Activated CD4-positive, alpha-beta memory T cell treated with anti-CD3 and anti-CD28 coated beads, Interleukin-2, amount 10 ng/mL, durations not matched to agents 7 days and 5 days (primary cell): ENCODE results near the gene PPM1G. TPM values are rescaled to one million over a fixed set of nuclear protein-coding genes. Genes with fewer than 3 reads are reported as not detected.

Source experiments
- CTCF ChIA-PET: fragments of 350-600 bp; sonication (Branson Sonifier 250); formaldehyde crosslinking; loops from one replicate; lab custom pipeline; 2021; ENCODE audit warnings: antibody characterized with exemption, inconsistent platforms; lab: Charles Lee
- POLR2A ChIA-PET: fragments of 350-600 bp; sonication (Branson Sonifier 250); formaldehyde crosslinking; loops from one replicate; lab custom pipeline; 2021; ENCODE audit warnings: antibody characterized with exemption; lab: Charles Lee
- DNase-seq: peaks from one replicate; pipeline ENCODE4 v3.0.0-alpha.2; 2020
- H3K27ac Mint-ChIP-seq: one replicate; pipeline ENCODE4 v1.8.0; 2021; ENCODE audit warnings: mild to moderate bottlenecking, mixed read lengths
- H3K27me3 Mint-ChIP-seq: one replicate; pipeline ENCODE4 v1.8.0; 2021; ENCODE audit warnings: mixed read lengths
- H3K36me3 Mint-ChIP-seq: one replicate; pipeline ENCODE4 v1.8.0; 2021; ENCODE audit warnings: low read depth, mixed read lengths
- H3K4me1 Mint-ChIP-seq: one replicate; pipeline ENCODE4 v1.8.0; 2021; ENCODE audit warnings: mixed read lengths
- H3K4me3 Mint-ChIP-seq: one replicate; pipeline ENCODE4 v1.8.0; 2021; ENCODE audit warnings: mild to moderate bottlenecking, mixed read lengths
- H3K9me3 Mint-ChIP-seq: one replicate; pipeline ENCODE4 v1.8.0; 2021; ENCODE audit warnings: mixed read lengths
- total RNA-seq, 2 experiments: library from RNA; stranded (reverse); gene quantifications; one replicate each; pipeline ENCODE4 v1.2.3, GENCODE V29; 2021

The PPM1G gene
- total RNA-seq, 2 experiments from 2014 or later, result 119 to 122 TPM

GRCh38 chr2:27378809-27379290 is 30.5 kb downstream of the PPM1G start:
- ChIA-PET CTCF (interaction anchor here (1.1 to 3.4 kb wide), 5 partner anchors 13 to 305 kb away, joined by 3 to 14 read pairs (median 5); partner anchors contain the start of gene GTF3C2), POLR2A (interaction anchor here (0.7 to 5.1 kb wide), 12 partner anchors 9 to 403 kb away, joined by 3 to 96 read pairs (median 11); partner anchors contain the start of genes CCDC121, EIF2B4, GPN1 and GTF3C2)
- Mint-ChIP-seq H3K4me3 (peak overlapping the region; percentile 87), H3K9me3 (no peaks in the 10 kb centered on the region), H3K4me1 (peaks cover 37% of the 10 kb centered on the region), H3K36me3 (peaks cover 82% of the 10 kb centered on the region), H3K27me3 (no peaks in the 10 kb centered on the region), H3K27ac (peak overlapping the region; percentile 92)
- DNase-seq, result no peak

GRCh38 chr2:27378096-27378808 is 31.1 kb downstream of the PPM1G start:
- Mint-ChIP-seq H3K27me3 (no peaks in the 10 kb centered on the region), H3K4me1 (peaks cover 40% of the 10 kb centered on the region), H3K36me3 (peaks cover 82% of the 10 kb centered on the region), H3K4me3 (no peak overlapping the region), H3K9me3 (no peaks in the 10 kb centered on the region), H3K27ac (no peak overlapping the region)
- DNase-seq, result no peak
- ChIA-PET CTCF (interaction anchor here (1.2 kb wide), 1 partner anchor 26 kb away, joined by 4 read pairs; no protein-coding TSS in a partner anchor), POLR2A (interaction anchor here (2.9 to 5.1 kb wide), 4 partner anchors 8 to 56 kb away, joined by 17 to 96 read pairs (median 20); partner anchors contain the start of genes EIF2B4, MPV17, PPM1G and SNX17)

- Mint-ChIP-seq H3K9me3 (no peaks in the 10 kb centered on the region), H3K27ac (peak overlapping the region; percentile 18), H3K36me3 (peaks cover 86% of the 10 kb centered on the region), H3K27me3 (no peaks in the 10 kb centered on the region), H3K4me3 (no peak overlapping the region), H3K4me1 (peaks cover 46% of the 10 kb centered on the region)
- CTCF ChIA-PET, result no interaction called here
- DNase-seq, result no peak
- POLR2A ChIA-PET, result interaction anchor here (3.9 to 5.1 kb wide), 2 partner anchors 7 to 55 kb away, joined by 17 to 96 read pairs; partner anchors contain the start of genes EIF2B4, MPV17 and SNX17
Measured at GRCh38 chr2:27377618-27378095, 31.7 kb downstream of the PPM1G start.

GRCh38 chr2:27376866-27377617 is 32.3 kb downstream of the PPM1G start:
- ChIA-PET POLR2A (interaction anchor here (3.9 kb wide), 1 partner anchor 55 kb away, joined by 17 read pairs; the partner anchor contains the start of gene MPV17), CTCF (interaction anchor here (0.9 kb wide), 1 partner anchor 54 kb away, joined by 3 read pairs; the partner anchor contains the start of gene MPV17)
- no peak overlapping the region for H3K4me3 Mint-ChIP-seq
- peaks cover 87% of the 10 kb centered on the region for H3K36me3 Mint-ChIP-seq
- peaks cover 52% of the 10 kb centered on the region for H3K4me1 Mint-ChIP-seq
- H3K27ac Mint-ChIP-seq, result no peak overlapping the region
- no peak for DNase-seq
- no peaks in the 10 kb centered on the region for H3K9me3 Mint-ChIP-seq
- no peaks in the 10 kb centered on the region for H3K27me3 Mint-ChIP-seq

- POLR2A ChIA-PET, result no interaction called here
- no peak for DNase-seq
- H3K4me1 Mint-ChIP-seq, result peaks cover 54% of the 10 kb centered on the region
- H3K9me3 Mint-ChIP-seq, result no peaks in the 10 kb centered on the region
- H3K4me3 Mint-ChIP-seq, result no peak overlapping the region
- no peak overlapping the region for H3K27ac Mint-ChIP-seq
- H3K27me3 Mint-ChIP-seq, result no peaks in the 10 kb centered on the region
- CTCF ChIA-PET, result interaction anchor here (0.9 kb wide), 1 partner anchor 54 kb away, joined by 3 read pairs; the partner anchor contains the start of gene MPV17
- H3K36me3 Mint-ChIP-seq, result peaks cover 86% of the 10 kb centered on the region
Measured at GRCh38 chr2:27376151-27376865, 33.1 kb downstream of the PPM1G start.

- DNase-seq, result no peak
- Mint-ChIP-seq H3K4me3 (no peak overlapping the region), H3K27ac (no peak overlapping the region), H3K9me3 (no peaks in the 10 kb centered on the region), H3K27me3 (no peaks in the 10 kb centered on the region), H3K4me1 (peaks cover 47% of the 10 kb centered on the region), H3K36me3 (peaks cover 83% of the 10 kb centered on the region)
- ChIA-PET CTCF (no interaction called here), POLR2A (no interaction called here)
Measured at GRCh38 chr2:27375513-27376099, 33.8 kb downstream of the PPM1G start.

GRCh38 chr2:27373567-27373966 is 35.8 kb downstream of the PPM1G start:
- peaks cover 42% of the 10 kb centered on the region for H3K4me1 Mint-ChIP-seq
- H3K4me3 Mint-ChIP-seq, result peak overlapping the region; percentile 8
- H3K9me3 Mint-ChIP-seq, result no peaks in the 10 kb centered on the region
- H3K27me3 Mint-ChIP-seq, result no peaks in the 10 kb centered on the region
- H3K27ac Mint-ChIP-seq, result no peak overlapping the region
- ChIA-PET POLR2A (interaction anchor here (1.0 to 1.5 kb wide), 2 partner anchors 16 to 56 kb away, joined by 4 to 6 read pairs; partner anchors contain the start of gene GTF3C2), CTCF (interaction anchor here (0.8 kb wide), 1 partner anchor 108 kb away, joined by 3 read pairs; no protein-coding TSS in a partner anchor)
- no peak for DNase-seq
- peaks cover 76% of the 10 kb centered on the region for H3K36me3 Mint-ChIP-seq

GRCh38 chr2:27372937-27373336 is 36.5 kb downstream of the PPM1G start:
- Mint-ChIP-seq H3K27ac (peak overlapping the region; percentile 92), H3K27me3 (no peaks in the 10 kb centered on the region), H3K36me3 (peaks cover 75% of the 10 kb centered on the region), H3K4me1 (peaks cover 45% of the 10 kb centered on the region), H3K9me3 (no peaks in the 10 kb centered on the region), H3K4me3 (peak overlapping the region; percentile 48)
- ChIA-PET POLR2A (interaction anchor here (0.6 to 5.4 kb wide), 7 partner anchors 7 to 255 kb away, joined by 3 to 96 read pairs (median 16); partner anchors contain the start of genes CCDC121, GPN1, GTF3C2 and MPV17), CTCF (interaction anchor here (2.1 to 2.8 kb wide), 2 partner anchors 10 to 310 kb away, joined by 6 to 14 read pairs; no protein-coding TSS in a partner anchor)
- no peak for DNase-seq

GRCh38 chr2:27370816-27371620 is 38.4 kb downstream of the PPM1G start:
- no peaks in the 10 kb centered on the region for H3K27me3 Mint-ChIP-seq
- peak; percentile 42 for DNase-seq
- H3K27ac Mint-ChIP-seq, result peak overlapping the region; percentile 92
- no peaks in the 10 kb centered on the region for H3K9me3 Mint-ChIP-seq
- ChIA-PET POLR2A (interaction anchor here (0.6 to 5.4 kb wide), 15 partner anchors 8 to 585 kb away, joined by 3 to 96 read pairs (median 8); partner anchors contain the start of genes AGBL5, CCDC121, CENPA and GPN1), CTCF (interaction anchor here (0.7 to 2.8 kb wide), 8 partner anchors 8 to 312 kb away, joined by 3 to 14 read pairs (median 5); partner anchors contain the start of genes CCDC121, NRBP1, PPM1G and ZNF513)
- H3K4me3 Mint-ChIP-seq, result peak overlapping the region; percentile 88
- H3K36me3 Mint-ChIP-seq, result peaks cover 72% of the 10 kb centered on the region
- peaks cover 45% of the 10 kb centered on the region for H3K4me1 Mint-ChIP-seq

- Mint-ChIP-seq H3K9me3 (no peaks in the 10 kb centered on the region), H3K36me3 (peaks cover 70% of the 10 kb centered on the region), H3K4me1 (peaks cover 45% of the 10 kb centered on the region), H3K27me3 (no peaks in the 10 kb centered on the region), H3K4me3 (peak within 1 kb of the TSS; percentile 88), H3K27ac (peak within 1 kb of the TSS; percentile 93)
- POLR2A ChIA-PET, result interaction anchor here (0.9 to 5.4 kb wide), 18 partner anchors 10 to 585 kb away, joined by 3 to 96 read pairs (median 7); partner anchors contain the start of genes CCDC121, CENPA, GPN1 and GTF3C2
- DNase-seq, result peak; percentile 100
- CTCF ChIA-PET, result interaction anchor here (0.6 to 2.8 kb wide), 15 partner anchors 10 to 313 kb away, joined by 3 to 19 read pairs (median 4); partner anchors contain the start of genes GTF3C2, MPV17, NRBP1 and PPM1G
Measured at GRCh38 chr2:27370026-27370815, 39.2 kb downstream of the PPM1G start, which contains the start of the genes EIF2B4 and SNX17. TSS of gene EIF2B4 (minus strand) at chr2:27370338. CDS start at chr2:27370314, 24 bp downstream. TSS of gene SNX17 (plus strand) at chr2:27370616. CDS start at chr2:27370744, 128 bp downstream.
